K562 (cell line): ENCODE measurements around the gene PDCD5. TPM values are rescaled to one million over a fixed set of nuclear protein-coding genes. Genes with fewer than 3 reads are reported as not detected.

Experiments used
- CBX5 ChIP-seq: IDR thresholded peaks from 2 replicates; pipeline ENCODE4 v1.6.1; 2014; ENCODE audit warnings: low read depth, borderline replicate concordance
- CC2D1A ChIP-seq: fragments of 450-650 bp; IDR thresholded peaks from 2 replicates; pipeline ENCODE4 v1.6.1; 2017; ENCODE audit warnings: mild to moderate bottlenecking
- CHD1 ChIP-seq: fragments of 200-600 bp; sonication (generic); IDR thresholded peaks from one replicate; pipeline ENCODE4 v1.6.1; 2012; ENCODE audit warnings: mild to moderate bottlenecking, moderate library complexity, low read length, inconsistent platforms
- DIDO1 ChIP-seq: fragments of 450-650 bp; IDR thresholded peaks from 2 replicates; pipeline ENCODE4 v1.6.1; 2016; ENCODE audit warnings: low read depth, missing biosample characterization, missing genetic modification characterization
- JUND ChIP-seq, 2 experiments: IDR thresholded peaks; 2 replicates in 1 of 2; 3 replicates in 1 of 2; pipeline ENCODE4 v1.6.1; 2011; ENCODE audit warnings: borderline replicate concordance in 2 of 2, low read depth in 2 of 2, low read length in 2 of 2, improper control_type of control experiment in 1 of 2, missing biosample characterization in 1 of 2, missing genetic modification characterization in 1 of 2, missing genetic modification reagents in 1 of 2
- MGA ChIP-seq: fragments of 450-650 bp; IDR thresholded peaks from 2 replicates; pipeline ENCODE4 v1.6.1; 2016; ENCODE audit warnings: mild to moderate bottlenecking, moderate library complexity
- NR2C2 ChIP-seq, 2 experiments: fragments of 200-800 bp in 1 of 2; sonication (Bioruptor generic) in 1 of 2; sonication (generic) in 1 of 2; formaldehyde crosslinking in 1 of 2; IDR thresholded peaks; 2 replicates each; pipeline versions ENCODE4 v1.6.1 to v1.8.0; 2016 to 2022; ENCODE audit warnings: mild to moderate bottlenecking in 1 of 2, missing compliant biosample characterization in 1 of 2, missing genetic modification characterization in 1 of 2, missing genetic modification reagents in 1 of 2
- POLR2H ChIP-seq: IDR thresholded peaks from 2 replicates; pipeline ENCODE4 v1.6.1; 2016; ENCODE audit warnings: missing genetic modification characterization, low read depth, mild to moderate bottlenecking, control low read depth, missing compliant biosample characterization, moderate library complexity
- SP1 ChIP-seq: sonication (generic); formaldehyde crosslinking; IDR thresholded peaks from 2 replicates; pipeline ENCODE4 v1.8.1; 2022; ENCODE audit warnings: mild to moderate bottlenecking, missing genetic modification reagents
- ZNF12 ChIP-seq: sonication (generic); formaldehyde crosslinking; IDR thresholded peaks from 2 replicates; pipeline ENCODE4 v1.4.0; 2020; ENCODE audit warnings: mild to moderate bottlenecking, missing genetic modification reagents
- ZNF311 ChIP-seq: fragments of 250-450 bp; sonication (Bioruptor Pico); IDR thresholded peaks from 2 replicates; pipeline ENCODE4 v1.4.0; 2020; ENCODE audit warnings: mild to moderate bottlenecking, moderate library complexity
- ZNF445 ChIP-seq: fragments of 250-450 bp; sonication (Bioruptor Pico); IDR thresholded peaks from 2 replicates; pipeline ENCODE4 v1.4.0; 2020; ENCODE audit warnings: low read depth, mild to moderate bottlenecking, moderate library complexity
- ZNF695 ChIP-seq: fragments of 450-650 bp; formaldehyde crosslinking; IDR thresholded peaks from 2 replicates; pipeline ENCODE4 v1.4.0; 2020; ENCODE audit warnings: mild to moderate bottlenecking, moderate library complexity
- polyA plus RNA-seq, 8 experiments: library from polyadenylated mRNA; depleted of rRNA in 4 of 8; stranded (reverse) in 5 of 8; unstranded in 3 of 8; fragments of >200 nt; fragmentation: Nextera tagmentation in 2 of 8; fragmentation: Illumina TruSeq in 1 of 8; extraction: Ambion mirVana in 2 of 8; extraction: Trizol in 1 of 8; gene quantifications; 2 replicates each; pipeline versions ENCODE4 v1.2.1 to v1.2.3, GENCODE V29; 2011 to 2014; ENCODE audit warnings: inconsistent platforms in 1 of 8, missing spikeins in 1 of 8
- total RNA-seq, 7 experiments: library from RNA; depleted of rRNA in 6 of 7; stranded (reverse); fragments of >200 nt in 6 of 7; fragmentation: Illumina TruSeq in 2 of 7; extraction: Trizol in 2 of 7; gene quantifications; 2 replicates each; pipeline versions ENCODE4 v1.2.1 to v1.2.3, GENCODE V29; 2011 to 2021; ENCODE audit warnings: low replicate concordance in 1 of 7

Gene PDCD5
- total and polyA plus RNA-seq, 9 of the 15 experiments (the other 6 are each of a cell fraction or from before 2014, with no cell fraction given): 122 to 322 (median 269) TPM

- TF ChIP-seq ZNF695 (no peak), CBX5 (no peak), ZNF12 (no peak), MGA (peak; percentile 89), DIDO1 (no peak), CC2D1A (no peak), POLR2H (tag) (peak; percentile 16; the same call in 1 of the 2 replicates), NR2C2 (CRISPR knock-in tag; IDR thresholded peaks at IDR 0.05) (no peak), NR2C2 (tag; IDR thresholded peaks at IDR 0.05) (peak; percentile 80), JUND (IDR thresholded peaks at IDR 0.05; ENCODE audit: borderline replicate concordance, low read depth, low read length) (peak; percentile 32; the same call in 1 of the 2 replicates), JUND (tag; IDR thresholded peaks at IDR 0.05; ENCODE audit: borderline replicate concordance, low read depth, low read length) (0 out of 3 replicates have a peak, but pooled peaks have one; percentile 11), CHD1 (peak; percentile 62), SP1 (peak; percentile 57; the same call in 1 of the 2 replicates), ZNF445 (CRISPR knock-in tag) (no peak), ZNF311 (no peak)
Measured at GRCh38 chr19:32580901-32581704, at the start of gene PDCD5 (continued).
